Astrocyte of the spinal cord (primary cell): Measurements from ENCODE around the gene ZNF138.

Experiments
- DNase-seq: peaks from one replicate; pipeline ENCODE4 v3.0.0; 2011; ENCODE audit warnings: low read depth, low spot score
- H3K4me3 ChIP-seq: 2 replicates; pipeline ENCODE4 v1.5.1; 2011; ENCODE audit warnings: low read depth, mild to moderate bottlenecking, low read length, moderate library complexity
- CTCF ChIP-seq: IDR thresholded peaks from 2 replicates; pipeline ENCODE4 v1.5.1; 2012; ENCODE audit warnings: low read depth, mild to moderate bottlenecking, low read length, inconsistent platforms
- in situ Hi-C: cut with HindIII; loops from 2 replicates; pipeline ENCODE4 v1.10.0; 2017; ENCODE audit warnings: low sequenced_read_pairs

The ZNF138 gene

GRCh38 chr7:64881461-64882287 is 87.4 kb downstream of the ZNF138 start:
- TF ChIP-seq CTCF: no peak
- no peak for DNase-seq
- H3K4me3 ChIP-seq: no peak overlapping the region
- in situ Hi-C loops: no loop called here

- peak overlapping the region; percentile 15 for H3K4me3 ChIP-seq
- in situ Hi-C loops: no loop called here
- TF ChIP-seq CTCF: no peak
- DNase-seq: no peak
Measured at GRCh38 chr7:64882341-64883112, 88.3 kb downstream of the ZNF138 start.
